Esophagus squamous epithelium (tissue), 5 donors: Measurements from ENCODE around the gene SORL1-AS1.

Experiments
- DNase-seq: peaks from one replicate; lab custom pipeline; 2025; lab: John Stamatoyannopoulos, UW
- H3K27ac ChIP-seq, 4 donors: fragments of 200-600 bp; sonication (generic); one replicate each; pipeline ENCODE4 v1.5.1; 2016 to 2019; ENCODE audit warnings: mild to moderate bottlenecking in 1 of 4
- H3K27me3 ChIP-seq, 4 donors: fragments of 200-600 bp; sonication (generic); 1 replicate in 3 of 4; 2 replicates in 1 of 4; pipeline versions ENCODE4 v1.5.1 to v1.6.0; 2017 to 2021; ENCODE audit warnings: antibody characterized with exemption in 1 of 4
- H3K36me3 ChIP-seq, 3 donors: fragments of 200-600 bp; sonication (generic); one replicate each; pipeline ENCODE4 v1.5.1; 2016 to 2019
- H3K4me1 ChIP-seq, 3 donors: fragments of 200-600 bp; sonication (generic); one replicate each; pipeline ENCODE4 v1.5.1; 2017 to 2019
- H3K4me3 ChIP-seq, 4 donors: fragments of 200-600 bp; sonication (generic); 1 replicate in 3 of 4; 2 replicates in 1 of 4; pipeline ENCODE4 v1.5.1; 2016 to 2019; ENCODE audit warnings: mild to moderate bottlenecking in 2 of 4, moderate library complexity in 1 of 4
- H3K9me3 ChIP-seq, 3 donors: fragments of 200-600 bp; sonication (generic); one replicate each; pipeline ENCODE4 v1.5.1; 2016 to 2019
- POLR2A ChIP-seq, 4 donors: fragments of 450-650 bp; IDR thresholded peaks; one replicate each; pipeline ENCODE4 v1.6.1; 2017; ENCODE audit warnings: antibody characterized with exemption in 4 of 4, mild to moderate bottlenecking in 4 of 4, moderate library complexity in 3 of 4
- WGBS, 2 donors: methylation state at CpG; one replicate each; pipeline ENCODE4 v1.1.5; 2018; 5-methylcytosine and 5-hydroxymethylcytosine counted together
- intact Hi-C: fragments of 100-400 bp; cut with DNase I; formaldehyde crosslinking; loops from one replicate; pipeline ENCODE4 v1.15.0; 2022
- TF ChIP-seq, protein P1 (sequence below), 6 experiments: fragments of 450-650 bp in 4 of 6; fragments of 200-600 bp in 2 of 6; sonication (generic) in 2 of 6; IDR thresholded peaks; one replicate each; pipeline ENCODE4 v1.5.1; 2016 to 2019; ENCODE audit warnings: antibody characterized with exemption in 6 of 6, mild to moderate bottlenecking in 4 of 6, moderate library complexity in 4 of 6
- donor health status: DM: yes; HTN: yes; CAD: no.

Gene SORL1-AS1

DNA sequence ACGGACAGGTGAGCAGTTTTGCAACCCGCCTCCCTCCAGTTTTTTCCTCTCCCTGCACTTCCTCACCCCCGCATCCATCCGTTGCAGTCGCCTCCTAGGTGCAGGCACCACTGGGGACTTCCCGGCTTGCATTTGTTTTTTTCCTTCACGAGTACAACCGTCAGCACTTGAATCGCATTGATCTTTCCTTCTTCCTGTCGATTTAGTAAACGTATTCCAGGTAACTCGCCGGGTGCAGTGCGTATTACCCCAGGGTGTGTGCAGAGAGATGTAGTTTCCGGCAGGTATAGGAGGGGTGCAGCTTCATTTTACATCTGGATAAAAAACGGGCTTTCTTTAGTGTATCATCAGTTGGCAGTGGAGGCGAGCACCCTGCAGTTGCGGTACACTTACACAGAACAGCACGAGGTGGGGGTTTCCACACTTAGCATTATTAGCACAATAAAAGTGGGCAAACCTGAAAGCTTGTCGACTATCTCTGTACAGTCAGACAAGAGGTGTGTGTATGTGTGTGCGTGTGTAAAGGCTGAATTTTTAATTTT lies at the start of gene SORL1-AS1:
TSS of gene SORL1-AS1 (minus strand) at position 359 of the 542 bp plus-strand sequence.
- no peak for TF ChIP-seq POLR2A (IDR thresholded peaks at IDR 0.05)
- TF ChIP-seq, protein P1, sequence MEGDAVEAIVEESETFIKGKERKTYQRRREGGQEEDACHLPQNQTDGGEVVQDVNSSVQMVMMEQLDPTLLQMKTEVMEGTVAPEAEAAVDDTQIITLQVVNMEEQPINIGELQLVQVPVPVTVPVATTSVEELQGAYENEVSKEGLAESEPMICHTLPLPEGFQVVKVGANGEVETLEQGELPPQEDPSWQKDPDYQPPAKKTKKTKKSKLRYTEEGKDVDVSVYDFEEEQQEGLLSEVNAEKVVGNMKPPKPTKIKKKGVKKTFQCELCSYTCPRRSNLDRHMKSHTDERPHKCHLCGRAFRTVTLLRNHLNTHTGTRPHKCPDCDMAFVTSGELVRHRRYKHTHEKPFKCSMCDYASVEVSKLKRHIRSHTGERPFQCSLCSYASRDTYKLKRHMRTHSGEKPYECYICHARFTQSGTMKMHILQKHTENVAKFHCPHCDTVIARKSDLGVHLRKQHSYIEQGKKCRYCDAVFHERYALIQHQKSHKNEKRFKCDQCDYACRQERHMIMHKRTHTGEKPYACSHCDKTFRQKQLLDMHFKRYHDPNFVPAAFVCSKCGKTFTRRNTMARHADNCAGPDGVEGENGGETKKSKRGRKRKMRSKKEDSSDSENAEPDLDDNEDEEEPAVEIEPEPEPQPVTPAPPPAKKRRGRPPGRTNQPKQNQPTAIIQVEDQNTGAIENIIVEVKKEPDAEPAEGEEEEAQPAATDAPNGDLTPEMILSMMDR (IDR thresholded peaks at IDR 0.05) = no peak
- H3K4me3 ChIP-seq = peak within 1 kb of the TSS; percentile 65 to 90 (median 84)
- peak within 1 kb of the TSS; percentile 58 to 80 (median 62) for H3K27ac ChIP-seq
- intact Hi-C loops = loop anchor here (10.0 kb wide), 2 partner anchors 128 to 142 kb away; no protein-coding TSS in a partner anchor
- 1 to 2% methylated on average over 20 to 21 of the region's 21 CpGs for WGBS, 2 donors
- H3K27me3 ChIP-seq = peaks cover 0 to 15% (median 0%) of the 10 kb centered on the region in 4 donors
- H3K4me1 ChIP-seq = peaks cover 9 to 77% (median 12%) of the 10 kb centered on the region in 3 donors
- no peaks in the 10 kb centered on the region for H3K36me3 ChIP-seq
- no peak for DNase-seq
- H3K9me3 ChIP-seq = no peaks in the 10 kb centered on the region

DNA sequence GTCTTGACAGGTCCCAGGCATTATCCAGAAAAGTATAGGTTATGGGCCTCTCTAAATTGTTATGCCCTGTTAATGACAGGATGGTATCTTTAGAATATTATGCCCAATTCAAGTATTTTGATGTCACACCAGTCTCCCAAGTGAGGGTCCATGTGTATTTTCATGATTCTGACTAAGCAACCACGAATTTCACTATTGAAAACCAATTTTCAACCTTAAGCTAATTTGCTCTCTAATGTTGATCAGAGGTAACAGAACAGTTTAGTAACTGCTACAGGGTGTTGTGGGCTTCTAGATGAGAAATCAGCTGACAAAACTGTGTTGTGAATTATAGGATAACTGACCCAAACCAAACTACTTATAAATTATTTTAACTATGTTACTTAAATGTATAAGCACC lies 48.0 kb upstream of the SORL1-AS1 start:
- DNase-seq = no peak
- no peaks in the 10 kb centered on the region for H3K27me3 ChIP-seq
- 59 to 100% methylated on average over 1 of the region's 1 CpG for WGBS, 2 donors
- H3K27ac ChIP-seq = no peak overlapping the region
- TF ChIP-seq POLR2A (IDR thresholded peaks at IDR 0.05) = no peak
- TF ChIP-seq, protein P1 (IDR thresholded peaks at IDR 0.05) = no peak
- intact Hi-C loops = no loop called here
- H3K9me3 ChIP-seq = peaks cover 0 to 2% (median 0%) of the 10 kb centered on the region in 3 donors
- no peaks in the 10 kb centered on the region for H3K4me1 ChIP-seq
- H3K4me3 ChIP-seq = no peak overlapping the region
- peaks cover 0 to 55% (median 0%) of the 10 kb centered on the region in 3 donors for H3K36me3 ChIP-seq

DNA sequence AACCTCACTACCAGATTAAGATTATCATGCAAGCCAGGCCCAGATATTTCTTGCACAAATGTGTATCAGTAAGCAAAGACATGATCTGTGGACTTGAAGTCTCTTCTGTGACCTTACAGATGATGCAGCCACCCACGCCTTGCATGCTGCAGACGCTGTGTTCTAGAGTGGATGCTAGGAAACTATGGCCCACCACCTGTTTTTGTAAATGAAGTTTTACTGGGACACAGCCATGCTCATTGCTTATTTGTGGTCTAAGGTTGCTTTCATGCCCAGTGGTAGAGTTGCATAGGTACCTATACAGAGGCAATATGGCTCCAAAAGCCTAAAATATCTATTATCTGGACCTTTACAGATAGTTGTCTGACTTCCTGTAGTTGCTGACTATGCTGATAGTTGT lies 47.5 kb upstream of the SORL1-AS1 start:
- DNase-seq = no peak
- Histone ChIP-seq H3K4me1 (peaks cover 0 to 1% (median 0%) of the 10 kb centered on the region in 3 donors), H3K27ac (no peak overlapping the region), H3K4me3 (no peak overlapping the region), H3K36me3 (peaks cover 0 to 55% (median 0%) of the 10 kb centered on the region in 3 donors), H3K9me3 (no peaks in the 10 kb centered on the region), H3K27me3 (no peaks in the 10 kb centered on the region)
- TF ChIP-seq POLR2A (IDR thresholded peaks at IDR 0.05) = no peak
- TF ChIP-seq, protein P1 (IDR thresholded peaks at IDR 0.05) = no peak
- WGBS, 2 donors = 85 to 94% methylated on average over 2 of the region's 2 CpGs
- intact Hi-C loops = no loop called here

DNA sequence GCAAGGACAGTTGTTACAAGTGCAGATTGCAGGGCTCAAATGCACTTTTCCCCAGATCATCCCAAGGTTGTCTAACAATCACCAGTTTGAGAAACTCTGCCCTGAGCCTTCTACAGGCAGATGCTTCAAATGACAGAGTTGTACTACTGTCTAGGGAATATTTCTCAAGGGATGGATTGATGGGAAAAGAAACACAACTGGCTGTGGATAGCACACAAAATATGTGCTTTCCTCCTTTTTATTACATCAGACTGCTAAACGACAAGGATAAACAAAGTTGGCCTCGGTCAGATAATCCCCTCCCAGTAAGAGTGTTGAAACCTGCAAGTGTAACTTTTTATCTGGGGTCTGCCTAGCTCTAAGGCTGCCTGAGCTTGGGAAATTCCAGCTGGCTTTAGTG lies 46.6 kb upstream of the SORL1-AS1 start:
- Histone ChIP-seq H3K9me3 (no peaks in the 10 kb centered on the region), H3K4me1 (peaks cover 0 to 10% (median 0%) of the 10 kb centered on the region in 3 donors), H3K27ac (no peak overlapping the region), H3K36me3 (peaks cover 0 to 55% (median 0%) of the 10 kb centered on the region in 3 donors), H3K4me3 (no peak overlapping the region), H3K27me3 (no peaks in the 10 kb centered on the region)
- 18 to 31% methylated on average over 2 of the region's 2 CpGs for WGBS, 2 donors
- TF ChIP-seq, protein P1 (IDR thresholded peaks at IDR 0.05) = no peak
- TF ChIP-seq POLR2A (IDR thresholded peaks at IDR 0.05) = no peak
- DNase-seq = no peak
- intact Hi-C loops = no loop called here

DNA sequence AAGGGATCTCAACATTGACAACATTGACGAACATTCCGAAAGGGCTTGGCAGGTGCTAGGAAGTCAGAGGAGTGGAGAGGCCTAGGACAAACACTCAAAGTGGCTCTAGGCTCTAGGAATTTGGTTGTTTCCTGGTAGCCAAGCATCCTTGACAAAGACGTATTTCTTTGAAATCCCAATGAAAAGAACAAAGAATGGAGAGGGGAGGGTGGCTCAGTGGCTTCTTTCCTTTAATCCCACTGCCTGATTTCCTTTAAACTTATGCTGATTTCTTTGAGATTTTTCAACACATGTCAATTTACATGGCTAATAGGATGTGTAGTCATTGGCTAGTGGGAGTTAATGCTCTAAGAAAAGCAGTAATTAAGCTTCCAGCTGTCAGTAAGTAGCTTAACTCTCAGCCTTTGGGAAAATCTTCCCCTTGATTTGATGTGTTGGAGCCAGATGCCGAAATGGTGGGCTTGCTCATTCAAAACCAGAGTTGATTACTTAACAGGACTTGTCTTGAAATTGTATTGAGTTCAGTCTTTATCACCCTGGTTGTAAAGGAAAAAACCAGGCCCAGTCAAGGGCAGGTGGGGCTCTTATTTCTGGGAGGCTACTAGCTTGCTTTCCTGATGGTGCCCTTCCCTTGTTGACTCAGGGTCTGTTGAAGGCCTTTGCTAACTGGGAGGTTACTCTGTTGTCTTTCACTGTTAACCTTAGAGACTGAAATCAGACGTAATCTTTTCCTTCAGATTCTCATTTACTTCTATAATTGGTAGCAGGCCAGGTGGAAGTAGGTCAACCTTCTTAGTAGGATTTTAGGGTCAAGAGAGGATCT lies 44.6 kb upstream of the SORL1-AS1 start:
- DNase-seq = no peak
- Histone ChIP-seq H3K4me1 (peaks cover 0 to 12% (median 3%) of the 10 kb centered on the region in 3 donors), H3K27me3 (no peaks in the 10 kb centered on the region), H3K36me3 (peaks cover 0 to 54% (median 0%) of the 10 kb centered on the region in 3 donors), H3K9me3 (no peaks in the 10 kb centered on the region), H3K4me3 (no peak overlapping the region), H3K27ac (no peak overlapping the region)
- intact Hi-C loops = no loop called here
- TF ChIP-seq, protein P1 (IDR thresholded peaks at IDR 0.05) = no peak
- 74 to 95% methylated on average over 4 to 5 of the region's 5 CpGs for WGBS, 2 donors
